HG03039 (cell line): Measurements from ENCODE around the gene SELENOP.

Experiments used
- ATAC-seq: cut with Tn5 transposase; IDR thresholded peaks from one replicate; pipeline ENCODE4 v1.9.1; 2021; ENCODE audit warnings: mild to moderate bottlenecking, moderate library complexity; ENCODE audit not compliant: unreplicated experiment

SELENOP gene

DNA sequence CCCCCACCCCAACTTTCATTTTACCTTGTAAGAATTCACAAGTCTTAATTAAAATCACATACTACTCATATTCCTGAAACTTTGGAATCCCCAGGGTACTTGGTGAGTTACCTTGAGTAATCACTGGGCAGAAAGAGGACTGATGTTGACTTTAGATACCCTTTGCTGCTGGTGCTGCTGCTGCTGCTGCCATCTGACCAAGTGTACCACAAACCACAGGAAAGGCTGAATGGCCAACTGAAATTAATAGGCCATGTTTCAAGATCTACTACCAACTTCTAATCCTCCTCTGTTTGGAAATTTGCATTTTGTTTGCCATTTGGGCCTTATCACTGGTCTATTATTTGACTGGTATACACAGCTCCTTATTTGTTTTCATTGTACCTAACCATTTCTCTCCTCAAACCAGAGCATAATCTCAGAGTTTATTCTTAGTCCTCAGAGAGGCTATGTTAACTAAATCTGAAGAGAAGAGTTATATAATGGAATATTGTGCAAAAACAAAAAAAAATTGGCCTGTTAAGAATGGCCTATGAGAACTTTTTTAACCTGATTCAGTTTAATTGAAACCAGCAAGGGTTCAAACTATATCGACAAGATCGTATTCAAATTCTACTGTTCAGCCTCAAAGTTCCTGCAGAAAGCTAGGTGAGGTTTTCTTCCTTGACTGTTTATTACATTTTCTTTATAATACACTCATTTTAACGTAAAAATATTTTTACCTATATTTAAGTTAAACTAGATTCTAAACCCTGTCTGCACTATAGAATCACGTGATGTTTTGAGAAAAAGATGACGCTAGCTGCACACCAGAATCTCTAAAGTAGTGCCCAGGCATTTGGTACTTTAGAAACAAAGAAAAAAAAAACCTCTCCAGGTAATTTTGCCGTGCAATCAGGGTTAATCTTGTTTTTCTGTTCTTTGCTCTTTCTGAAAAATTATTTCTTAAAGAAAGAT, 13.1 kb downstream of the SELENOP start:
- no peak for ATAC-seq

DNA sequence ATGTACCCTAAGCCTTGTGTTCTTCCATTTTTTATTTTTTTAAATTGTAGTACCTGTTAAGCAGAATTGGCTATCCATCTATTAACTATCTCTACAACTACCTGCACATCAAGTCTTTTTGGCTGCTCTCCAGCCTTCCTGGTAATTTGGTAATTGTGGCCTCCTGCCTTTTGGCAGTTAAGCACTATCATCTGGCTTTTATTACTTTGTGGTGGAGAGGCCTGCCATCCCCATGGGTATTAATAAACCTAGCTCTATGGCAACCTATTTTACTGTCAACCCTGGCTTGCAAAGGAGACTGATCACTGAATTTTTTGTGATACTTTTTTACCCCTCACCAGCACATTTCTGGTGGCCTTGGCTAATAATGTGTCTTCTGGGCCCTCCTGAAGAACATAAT, 20.5 kb downstream of the SELENOP start:
- ATAC-seq: no peak

DNA sequence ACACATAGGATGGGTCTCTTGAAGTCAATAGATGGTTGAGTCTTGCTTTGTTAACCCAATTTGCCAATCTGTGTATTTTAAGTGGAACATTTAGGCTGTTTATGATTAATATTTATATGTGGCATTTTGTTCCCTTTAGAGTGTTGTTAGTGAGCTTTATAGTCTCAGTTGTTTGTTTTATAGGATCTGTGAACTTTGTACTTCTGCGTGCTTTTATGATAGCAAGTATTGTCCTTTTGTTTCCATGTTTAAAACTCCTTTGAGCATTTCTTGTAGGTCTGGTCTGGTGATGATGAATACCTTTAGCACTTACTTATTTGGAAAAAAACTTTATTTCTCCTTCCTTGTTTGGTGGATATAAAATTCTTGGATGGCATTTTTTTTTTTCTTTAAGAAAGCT, 23.8 kb downstream of the SELENOP start:
- no peak for ATAC-seq

DNA sequence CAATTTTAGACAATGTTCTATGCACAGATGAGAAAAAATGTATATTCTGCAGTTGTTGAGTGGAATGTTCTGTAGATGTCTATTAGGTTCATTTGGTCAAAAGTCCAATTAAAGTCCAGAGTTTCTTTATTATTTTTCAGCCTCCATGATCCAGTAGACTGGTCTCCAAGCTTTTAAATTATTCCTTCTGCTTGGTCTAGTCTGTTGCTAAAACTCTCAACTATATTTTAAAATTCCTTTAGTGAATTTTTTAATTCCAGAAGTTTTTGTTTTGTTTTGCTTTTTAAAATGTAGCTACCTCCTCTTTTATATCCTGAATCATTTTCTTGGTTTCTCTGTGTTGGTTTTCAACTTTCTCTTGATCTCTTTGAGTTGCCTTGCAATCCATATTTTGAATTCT, 24.6 kb downstream of the SELENOP start:
- ATAC-seq: no peak

DNA sequence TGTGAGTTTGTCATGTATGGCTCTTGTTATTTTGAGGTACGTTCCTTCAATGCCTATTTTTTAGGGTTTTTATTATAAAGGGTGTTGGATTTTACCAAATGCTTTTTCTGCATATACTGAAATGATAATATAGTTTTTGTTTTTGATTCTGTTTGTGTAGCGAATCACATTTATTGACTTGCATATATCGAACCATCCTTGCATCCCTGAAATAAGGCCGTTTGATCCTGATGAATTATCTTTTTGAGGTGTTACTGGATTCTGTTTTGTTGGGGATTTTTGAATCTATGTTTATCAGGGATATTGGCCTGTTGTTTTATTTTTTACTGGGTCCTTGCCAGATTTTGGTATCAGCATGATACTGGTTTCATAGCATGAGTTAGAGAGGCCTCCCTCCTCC, 25.9 kb downstream of the SELENOP start:
- no peak for ATAC-seq

DNA sequence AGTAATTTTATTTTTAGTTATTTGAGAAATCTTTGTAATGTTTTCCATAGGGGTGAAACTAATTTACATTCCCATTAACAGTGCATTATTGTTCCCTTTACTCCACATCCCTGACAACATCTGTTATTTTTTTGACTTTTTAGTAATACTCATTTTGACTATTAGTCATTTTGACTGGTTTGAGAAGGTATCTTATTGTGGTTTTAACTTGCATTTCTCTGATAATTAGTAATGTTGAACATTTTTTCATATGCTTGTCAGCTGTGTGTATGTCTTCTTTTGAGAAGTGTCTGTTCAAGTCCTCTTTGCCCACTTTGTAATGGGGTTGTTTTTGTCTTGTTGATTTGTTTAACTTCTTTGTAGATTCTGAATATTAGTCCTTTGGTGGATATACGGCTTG, 27.6 kb downstream of the SELENOP start:
- no peak for ATAC-seq

DNA sequence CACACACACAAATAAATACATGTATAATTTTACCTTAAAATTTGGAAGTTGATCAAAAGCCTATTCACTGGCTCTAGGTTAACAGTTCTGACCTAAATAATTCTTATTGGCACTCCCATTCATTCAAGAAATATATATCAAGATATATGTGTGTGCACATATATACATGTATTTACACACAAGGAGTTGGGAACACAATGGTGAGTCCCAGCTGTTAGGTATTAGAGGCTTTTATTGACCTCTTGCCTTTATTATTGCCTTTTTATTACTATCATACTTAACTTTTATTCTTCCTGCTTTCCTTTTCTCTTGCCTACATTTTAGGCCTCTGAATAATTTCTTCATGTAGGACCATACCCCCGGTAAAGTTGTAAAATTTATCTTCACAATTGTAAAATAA, 30.1 kb downstream of the SELENOP start:
- ATAC-seq: no peak

DNA sequence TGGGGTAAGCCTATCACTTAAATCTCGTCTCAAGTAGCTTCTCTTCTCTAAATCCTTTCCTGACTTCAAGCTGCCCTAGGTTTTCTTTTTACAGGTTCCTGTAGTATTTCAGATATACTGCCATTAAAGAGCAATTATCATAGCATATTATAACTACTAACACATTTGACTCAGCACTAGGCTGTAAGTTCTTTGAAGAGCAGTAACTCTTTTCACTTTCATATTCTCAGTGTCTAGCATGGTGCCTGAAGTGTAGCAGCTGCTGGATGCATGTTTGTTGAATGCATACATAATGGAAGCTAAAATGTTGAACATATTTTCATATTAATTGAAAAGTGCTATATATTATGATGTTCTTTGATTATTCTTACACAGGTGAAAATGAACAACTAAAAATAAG, 32.6 kb downstream of the SELENOP start:
- no peak for ATAC-seq

DNA sequence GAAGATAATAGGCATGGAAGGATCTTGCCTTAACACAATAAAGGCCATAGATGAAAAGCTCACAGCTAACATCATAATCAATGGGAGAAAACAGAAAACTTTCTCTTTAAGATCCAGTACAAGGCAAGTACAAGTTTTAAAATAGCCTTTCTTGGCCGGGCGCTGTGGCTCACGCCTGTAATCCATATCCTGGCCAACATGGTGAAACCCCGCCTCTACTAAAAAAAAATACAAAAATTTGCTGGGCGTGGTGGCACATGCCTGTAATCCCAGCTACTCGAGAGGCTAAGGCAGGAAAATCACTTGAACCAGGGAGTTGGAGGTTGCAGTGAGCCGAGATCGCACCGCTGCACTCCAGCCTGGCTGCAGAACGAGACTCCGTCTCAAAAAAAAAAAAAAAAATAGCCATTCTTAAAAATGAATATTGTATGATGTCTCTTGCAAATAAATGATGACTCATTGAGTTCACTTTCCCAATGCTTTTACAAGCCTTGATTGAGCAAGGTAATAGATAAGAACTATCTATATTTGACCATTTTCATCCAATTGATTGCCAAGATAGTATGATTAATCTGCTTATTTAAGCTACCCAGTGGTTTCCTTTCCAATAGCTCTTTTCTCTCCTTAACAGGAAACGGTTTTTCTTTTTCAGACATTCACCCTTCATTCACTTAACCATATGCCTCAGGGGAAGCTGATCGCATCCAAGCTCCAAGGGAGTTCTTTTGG, 39.3 kb downstream of the SELENOP start:
- ATAC-seq: no peak

DNA sequence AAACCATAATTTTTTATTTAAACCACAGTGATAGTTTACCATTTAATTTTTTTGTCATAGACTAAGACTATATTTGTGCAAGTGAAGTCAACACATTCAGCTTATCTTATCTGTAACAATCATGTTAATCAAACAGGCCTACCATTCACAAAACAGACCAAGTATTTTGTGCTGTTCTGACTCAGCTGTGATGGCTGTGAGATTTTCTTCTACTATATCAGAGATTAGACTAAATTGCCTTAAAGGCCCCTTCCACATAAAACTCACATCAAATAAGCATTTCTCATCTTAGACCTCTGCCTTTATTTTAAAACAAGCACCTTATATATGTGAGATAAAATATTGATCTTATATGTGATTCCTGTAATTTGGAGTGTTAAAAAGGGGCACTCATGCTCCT, 41.7 kb downstream of the SELENOP start:
- no peak for ATAC-seq

DNA sequence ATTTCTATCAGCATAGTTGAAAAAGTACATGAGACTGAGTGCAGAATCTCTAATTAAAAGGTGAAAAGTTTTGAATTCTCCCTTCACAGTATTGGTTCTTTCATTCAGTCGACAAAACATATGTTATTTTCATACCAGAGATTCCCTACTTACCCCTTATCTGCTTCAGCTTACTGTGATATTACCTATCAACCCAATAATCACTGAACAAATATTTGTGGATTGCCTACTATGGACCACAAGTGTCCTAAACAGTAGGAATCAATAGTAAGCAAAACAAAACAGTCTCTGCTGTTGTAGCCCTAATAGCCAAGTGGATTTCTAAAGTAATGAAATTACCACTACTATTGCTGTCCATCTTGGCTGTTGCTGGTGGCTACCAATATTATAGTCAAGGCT, 43.6 kb downstream of the SELENOP start:
- ATAC-seq: no peak

DNA sequence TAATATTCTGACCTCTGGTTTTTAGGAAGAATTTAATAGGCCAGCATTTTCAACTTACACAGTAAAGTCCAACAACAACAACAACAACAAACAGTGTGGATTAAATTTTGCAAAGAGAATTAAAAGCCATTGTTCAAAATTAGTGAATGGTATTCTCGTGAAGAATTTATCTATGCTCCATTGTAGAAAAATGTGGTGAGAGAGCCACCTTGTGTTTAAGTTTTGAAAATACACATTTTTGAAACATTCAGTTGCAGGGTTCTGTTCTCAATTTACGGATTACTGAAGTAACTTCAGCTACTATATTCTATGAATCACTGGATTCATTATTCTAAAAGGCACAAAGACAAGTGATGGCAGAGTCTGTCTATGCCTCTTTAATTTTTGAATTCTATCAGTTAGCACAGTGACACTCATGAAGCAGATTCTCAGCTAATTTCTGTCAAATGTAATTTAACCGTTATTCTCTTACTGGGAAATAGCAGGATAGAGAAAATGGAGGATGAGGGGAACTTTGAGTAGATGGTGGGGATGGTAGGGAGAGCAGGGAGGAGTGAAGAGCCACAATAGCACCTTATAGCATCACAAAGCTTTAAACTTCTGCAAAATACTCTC, 44.1 kb downstream of the SELENOP start:
- ATAC-seq: no peak

DNA sequence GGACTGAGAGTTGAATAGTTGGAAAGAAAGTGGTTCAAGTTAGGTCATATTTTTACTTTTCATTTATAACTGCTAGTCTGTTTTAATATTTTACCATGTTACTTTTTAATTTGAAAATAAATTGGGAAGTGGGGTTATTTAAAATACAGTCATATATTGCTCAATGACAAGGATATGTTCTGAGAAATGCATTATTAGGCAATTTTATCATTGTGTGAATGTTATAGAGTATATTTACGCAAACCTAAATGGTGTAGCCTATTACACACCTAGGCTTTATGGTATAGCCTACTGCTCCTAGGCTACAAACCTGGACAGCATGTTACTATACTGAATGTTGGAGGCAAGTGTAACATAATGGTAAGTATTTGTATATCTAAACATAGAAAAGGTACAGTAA, 49.9 kb downstream of the SELENOP start:
- no peak for ATAC-seq

DNA sequence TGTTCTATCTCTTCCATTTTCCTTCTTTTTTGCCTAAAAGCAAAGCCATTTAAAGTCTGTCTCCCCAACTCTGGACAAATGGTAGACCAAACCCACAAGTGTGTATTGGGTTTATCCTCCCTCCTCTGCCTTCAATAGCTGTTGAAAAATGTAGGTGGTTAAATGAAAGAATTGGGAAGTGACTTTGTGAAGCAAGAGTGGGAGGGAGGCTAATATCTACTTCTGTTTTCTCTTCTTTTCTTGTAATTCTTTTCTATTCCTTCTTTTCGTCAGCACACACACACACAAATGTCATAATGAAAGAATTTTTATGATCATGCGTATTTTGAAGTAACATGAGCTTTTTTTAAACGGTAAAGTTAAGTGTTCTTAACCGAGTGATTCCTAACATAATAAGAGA, 51.3 kb downstream of the SELENOP start:
- no peak for ATAC-seq

DNA sequence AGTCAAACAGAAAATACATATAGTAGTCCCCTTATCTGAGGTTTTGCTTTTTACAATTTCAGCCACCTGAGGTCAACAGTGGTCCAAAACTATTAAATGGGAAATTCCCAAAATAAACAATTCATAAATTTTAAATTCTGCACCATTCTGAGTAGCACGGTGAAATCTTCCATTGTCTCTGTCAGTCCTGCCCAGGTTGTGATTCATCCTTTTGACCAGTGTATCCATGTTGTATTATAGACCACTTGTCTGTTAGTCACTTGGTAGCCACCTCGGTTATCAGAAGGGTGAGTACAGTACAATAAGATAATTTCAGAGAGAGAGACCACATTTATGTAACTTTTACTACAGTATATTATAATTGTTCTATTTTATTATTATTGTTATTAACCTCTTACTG, 52.2 kb downstream of the SELENOP start:
- ATAC-seq: no peak

DNA sequence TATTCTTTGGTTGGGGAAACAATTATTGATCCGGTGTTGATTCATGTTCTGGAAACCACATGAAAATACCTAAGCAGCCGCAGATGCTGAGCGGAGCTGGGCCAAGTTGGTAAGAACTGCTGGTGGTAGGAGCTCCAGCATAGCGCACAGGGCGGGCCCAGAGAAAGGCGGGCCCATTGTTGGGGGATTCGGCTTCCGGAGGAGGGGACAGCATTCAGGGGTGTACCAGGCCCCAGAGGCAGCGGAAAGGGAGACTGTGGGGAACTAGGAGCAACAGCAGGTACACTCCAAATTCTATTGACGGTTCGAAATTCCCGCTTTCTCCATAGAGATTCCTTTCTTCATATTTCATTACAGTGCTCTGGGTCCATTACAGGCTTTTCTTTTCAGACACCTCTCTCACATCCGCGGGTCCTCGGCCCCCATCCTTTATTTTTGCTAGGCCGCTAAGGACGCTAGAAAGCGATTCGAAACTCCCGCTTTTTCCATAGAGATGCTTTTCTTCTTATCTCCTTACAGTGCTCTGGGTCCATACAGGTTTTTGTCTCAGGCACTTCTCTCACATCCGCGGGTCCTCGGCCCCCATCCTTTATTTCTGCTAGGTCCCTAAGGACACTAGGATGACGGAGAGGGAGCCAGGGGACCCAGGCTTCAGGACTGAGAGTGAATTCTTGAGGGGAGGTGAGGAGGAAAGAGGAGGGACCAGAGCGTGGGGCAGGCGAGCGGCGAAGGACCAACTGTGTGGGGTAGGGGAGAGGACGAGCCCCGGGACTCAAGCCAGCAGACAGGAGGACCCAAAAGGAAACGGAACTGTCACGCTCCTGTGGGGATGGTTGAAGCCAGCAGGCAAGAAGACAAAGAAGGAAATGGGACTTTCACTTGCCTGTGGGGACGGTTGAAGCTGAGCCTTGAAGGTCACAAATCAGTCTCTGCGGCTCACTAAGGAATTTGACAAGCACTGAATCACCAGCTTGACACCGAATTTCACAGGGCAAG, 54.8 kb downstream of the SELENOP start, which contains the start of gene CCDC152:
Gene CCDC152 (plus strand): TSS at position 213 of the 996 bp plus-strand sequence. CDS start 2,304 bp downstream, outside the sequence.
- peak; percentile 91 for ATAC-seq

DNA sequence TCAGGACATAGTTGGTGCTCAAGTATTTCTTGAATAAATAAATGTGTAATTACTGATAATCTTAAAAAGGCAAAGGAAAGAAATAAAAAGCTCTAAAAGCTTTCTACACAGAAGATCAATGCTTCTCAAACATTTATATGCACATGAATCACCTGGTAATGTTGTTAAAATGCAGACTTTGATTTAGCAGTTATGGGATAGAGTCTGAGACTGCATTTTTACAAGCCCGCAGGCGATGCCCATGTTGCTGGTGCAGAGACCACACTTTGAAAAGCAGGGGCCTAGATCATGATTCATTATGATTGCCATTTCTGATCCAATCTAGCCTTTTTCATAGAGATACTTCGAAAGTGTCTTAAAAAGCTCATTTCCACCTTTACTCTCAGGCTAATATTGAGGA, 58.6 kb downstream of the SELENOP start:
- no peak for ATAC-seq

DNA sequence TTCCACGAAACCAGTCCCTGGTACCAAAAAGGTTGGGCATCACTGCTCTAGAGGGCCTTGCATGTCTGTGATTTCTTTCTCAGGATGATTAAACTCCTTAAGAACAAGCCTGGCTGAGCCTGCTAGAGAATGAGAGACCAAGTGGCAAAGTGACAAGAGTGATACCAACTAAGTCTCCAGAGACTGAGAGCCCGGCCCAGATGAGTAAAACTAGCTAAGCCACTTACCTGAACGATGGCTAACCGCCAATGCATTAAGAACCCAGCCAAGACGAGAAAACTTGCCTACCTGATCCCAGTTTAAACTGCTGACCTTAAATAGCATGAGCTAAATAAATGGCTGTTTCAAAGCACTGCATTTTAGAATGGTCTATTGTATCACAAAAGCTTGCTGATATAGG, 60.6 kb downstream of the SELENOP start:
- no peak for ATAC-seq

DNA sequence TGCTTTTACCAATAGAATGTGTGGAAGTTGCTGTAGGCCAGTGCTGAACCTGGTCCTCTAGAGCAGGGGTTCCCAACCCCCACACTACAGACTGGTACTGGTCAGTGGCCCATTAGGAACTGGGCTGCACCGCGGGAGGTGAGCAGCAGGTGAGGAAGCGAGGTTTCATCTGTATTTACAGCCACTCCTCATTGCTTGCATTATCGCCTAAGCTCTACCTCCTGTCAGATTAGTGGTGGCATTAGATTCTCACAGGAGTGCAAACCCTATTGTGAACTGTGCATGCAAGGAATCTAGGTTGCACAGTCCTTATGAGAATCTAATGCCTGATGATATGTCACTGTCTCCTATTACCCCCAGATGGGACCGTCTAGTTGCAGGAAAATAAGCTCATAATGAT, 61.2 kb downstream of the SELENOP start:
- ATAC-seq: no peak
